HG03159 (cell line): ENCODE measurements around the gene PTPRD.
A peak's percentile ranks its signal among the peaks of the same experiment; 100 is the strongest.

Experiments used
- ATAC-seq: cut with Tn5 transposase; IDR thresholded peaks from one replicate; pipeline ENCODE4 v1.9.1; 2021; ENCODE audit warnings: mild to moderate bottlenecking, moderate library complexity; ENCODE audit not compliant: unreplicated experiment

Gene PTPRD

GRCh38 chr9:10055886-10056395 lies 556.9 kb downstream of the PTPRD start:
- no peak for ATAC-seq

DNA sequence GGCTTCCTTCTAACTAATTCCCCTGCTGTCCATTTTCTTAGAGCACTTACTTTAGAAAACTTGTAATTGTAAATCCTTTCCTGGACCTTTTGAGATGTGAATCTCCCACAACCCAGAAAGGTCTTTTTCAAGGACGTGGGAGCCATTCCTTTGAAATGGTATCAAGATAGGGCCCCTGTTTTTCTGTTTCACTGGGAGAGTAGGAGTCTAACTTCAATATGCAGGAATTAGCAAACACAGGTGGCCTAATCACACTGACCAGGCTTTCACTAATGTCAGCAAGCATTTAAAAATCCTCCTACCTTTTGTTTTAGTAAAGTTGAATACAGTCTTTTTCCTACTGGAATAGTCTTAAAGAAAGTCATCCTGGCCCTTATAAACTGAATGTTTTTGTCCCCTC lies 558.3 kb downstream of the PTPRD start:
- no peak for ATAC-seq

- ATAC-seq: no peak
These were observed 559.9 kb downstream of the PTPRD start for GRCh38 chr9:10052916-10053315.

GRCh38 chr9:10052181-10052580 lies 560.6 kb downstream of the PTPRD start:
- no peak for ATAC-seq

DNA sequence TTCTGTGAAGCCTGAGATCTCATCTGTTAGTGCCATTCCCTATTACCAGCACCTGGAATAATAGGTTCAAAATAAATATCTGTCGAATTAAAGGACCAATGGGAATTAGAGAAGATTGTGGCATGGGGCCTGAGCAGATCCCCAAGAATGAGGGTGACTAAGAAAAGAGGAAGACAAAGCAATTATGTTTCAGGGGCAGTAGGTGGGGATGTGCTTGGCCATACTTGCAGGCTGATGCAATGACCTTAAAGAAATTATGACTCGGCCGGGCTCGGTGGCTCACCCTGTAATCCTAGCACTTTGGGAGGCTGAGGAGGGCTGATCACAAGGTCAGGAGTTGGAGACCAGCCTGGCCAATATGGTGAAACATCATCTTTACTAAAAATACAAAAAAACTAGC lies 562.8 kb downstream of the PTPRD start:
- no peak for ATAC-seq

GRCh38 chr9:10048994-10049393 lies 563.8 kb downstream of the PTPRD start:
- ATAC-seq: no peak

DNA sequence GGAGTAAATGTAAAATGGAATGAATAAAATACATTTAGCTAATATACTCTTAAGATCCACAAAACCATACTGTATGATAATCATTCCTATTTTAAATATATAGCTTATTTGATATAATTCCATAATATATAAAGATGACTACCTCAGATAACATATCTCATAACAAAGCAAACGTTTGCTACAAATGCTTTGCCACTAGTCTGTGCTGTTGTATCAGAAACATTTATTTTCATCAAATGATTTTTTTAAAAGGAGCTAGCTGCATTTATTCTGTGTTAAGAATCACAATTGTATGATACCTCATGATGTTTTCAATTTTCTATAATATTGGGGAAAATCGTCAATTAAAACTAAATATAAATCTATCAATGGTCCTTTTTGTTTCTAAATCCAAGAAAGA lies 567.2 kb downstream of the PTPRD start:
- ATAC-seq: no peak

- no peak for ATAC-seq
These were observed 571.0 kb downstream of the PTPRD start for GRCh38 chr9:10041726-10042229.

- ATAC-seq: no peak
These were observed 576.7 kb downstream of the PTPRD start for GRCh38 chr9:10036095-10036494.

- no peak for ATAC-seq
These were observed 580.6 kb downstream of the PTPRD start for GRCh38 chr9:10032166-10032565.

GRCh38 chr9:10026443-10026984 lies 586.3 kb downstream of the PTPRD start:
- ATAC-seq: no peak

DNA sequence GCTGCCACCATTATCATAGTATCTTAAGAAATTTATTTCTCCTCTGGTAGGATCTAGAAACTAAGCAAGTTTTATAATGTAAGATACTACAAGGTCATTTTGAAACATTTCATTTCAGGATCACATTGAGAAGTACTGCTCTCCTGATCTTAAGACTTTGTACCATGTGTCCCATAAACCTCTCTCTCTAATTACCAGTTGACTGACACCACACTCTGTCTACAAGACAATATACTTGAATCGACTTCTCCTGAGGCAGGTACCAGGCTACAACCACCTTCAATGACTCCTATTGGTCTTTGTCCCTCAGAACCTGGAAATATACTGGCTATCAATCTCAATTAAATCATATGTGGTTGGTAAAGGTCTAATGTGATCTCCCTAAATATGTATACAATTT lies 597.0 kb downstream of the PTPRD start:
- ATAC-seq: no peak

DNA sequence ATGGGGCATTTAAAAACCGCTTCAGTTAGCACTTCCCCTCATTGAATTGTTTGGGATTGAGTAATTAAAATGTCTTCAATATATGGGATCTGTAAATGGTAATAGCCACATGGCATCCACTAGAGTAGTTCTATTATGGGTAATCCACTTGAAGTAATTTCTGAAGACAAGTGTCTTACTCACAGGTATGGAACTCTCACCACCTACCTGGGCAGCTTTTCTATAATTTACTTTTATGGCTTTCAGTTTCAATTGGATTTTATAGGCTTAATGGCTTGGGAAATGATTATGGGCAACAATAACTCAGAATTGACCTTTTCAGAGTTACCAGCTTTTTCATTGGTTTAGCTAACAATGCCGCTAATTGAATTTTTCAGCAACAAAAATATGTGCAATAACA lies 597.9 kb downstream of the PTPRD start:
- no peak for ATAC-seq

- ATAC-seq: no peak
These were observed 603.4 kb downstream of the PTPRD start for GRCh38 chr9:10009401-10009800.

DNA sequence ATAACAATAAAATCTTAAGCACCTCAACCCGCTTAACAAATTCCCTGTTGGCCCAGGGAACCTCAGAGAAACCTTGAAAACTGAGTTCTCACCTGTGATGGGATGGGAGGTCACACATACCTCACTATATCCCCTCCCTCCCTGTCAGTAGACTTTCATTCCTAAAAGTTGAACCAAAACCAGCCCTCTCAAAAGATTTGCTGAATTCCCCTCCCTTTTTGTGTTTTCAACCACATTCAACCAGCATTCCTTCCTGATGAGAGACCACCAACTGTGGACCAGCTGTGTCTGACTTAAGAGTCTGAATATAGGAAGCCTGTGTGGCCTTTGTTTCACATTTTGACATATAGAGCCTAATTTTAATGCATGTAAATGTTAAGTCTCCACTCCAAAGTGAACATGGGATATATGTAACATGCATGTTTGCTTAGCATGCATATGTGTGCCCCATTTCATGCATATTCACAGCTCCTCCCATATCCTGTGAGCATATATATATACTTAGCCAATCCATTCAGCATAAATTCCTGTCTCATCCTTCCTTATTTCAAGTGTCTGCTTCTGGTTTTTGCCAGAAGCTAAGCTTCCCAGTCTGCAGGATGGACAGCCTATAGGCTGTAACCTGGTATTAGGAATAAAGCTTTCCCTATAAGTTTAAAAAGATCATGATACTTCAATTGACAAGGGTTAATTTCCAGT lies 604.6 kb downstream of the PTPRD start:
- no peak for ATAC-seq

DNA sequence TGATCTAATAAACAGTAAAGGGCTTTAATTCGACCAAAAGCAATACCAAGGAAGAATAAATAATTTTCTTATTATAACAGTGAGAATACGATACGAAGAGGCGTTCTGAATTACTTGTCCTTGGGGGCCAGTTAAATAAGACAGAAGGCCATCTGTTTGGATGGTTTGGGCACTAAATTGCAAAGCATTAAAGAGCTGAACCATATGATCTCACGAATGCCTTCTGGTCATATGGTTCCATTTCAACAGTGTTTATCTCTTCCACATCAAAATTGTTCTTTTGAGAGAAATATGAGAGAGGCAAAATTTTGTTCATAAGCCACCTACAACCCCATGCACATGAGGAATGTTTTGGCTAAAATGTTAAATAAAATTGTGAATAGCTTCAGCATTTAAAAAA lies 605.4 kb downstream of the PTPRD start:
- ATAC-seq: no peak

DNA sequence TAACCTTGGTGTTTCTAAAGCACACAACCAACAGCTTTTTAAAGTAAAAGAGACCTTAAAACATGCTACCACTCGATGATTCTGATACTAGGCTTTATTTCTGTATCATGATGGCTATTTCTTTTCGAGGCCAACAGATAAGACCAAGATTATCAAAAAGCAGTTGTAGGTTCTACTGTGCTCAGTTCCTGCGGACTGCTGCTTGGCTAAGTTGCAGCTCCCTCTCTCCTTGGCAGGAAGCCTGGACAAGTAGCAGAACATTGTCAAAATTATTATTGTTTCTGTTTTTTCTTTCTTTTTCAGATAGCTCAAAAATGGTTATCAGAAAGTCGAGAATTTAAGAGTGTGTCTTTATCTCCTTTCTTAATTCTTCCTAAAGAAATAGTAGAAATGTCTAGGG lies 607.6 kb downstream of the PTPRD start:
- ATAC-seq: no peak

DNA sequence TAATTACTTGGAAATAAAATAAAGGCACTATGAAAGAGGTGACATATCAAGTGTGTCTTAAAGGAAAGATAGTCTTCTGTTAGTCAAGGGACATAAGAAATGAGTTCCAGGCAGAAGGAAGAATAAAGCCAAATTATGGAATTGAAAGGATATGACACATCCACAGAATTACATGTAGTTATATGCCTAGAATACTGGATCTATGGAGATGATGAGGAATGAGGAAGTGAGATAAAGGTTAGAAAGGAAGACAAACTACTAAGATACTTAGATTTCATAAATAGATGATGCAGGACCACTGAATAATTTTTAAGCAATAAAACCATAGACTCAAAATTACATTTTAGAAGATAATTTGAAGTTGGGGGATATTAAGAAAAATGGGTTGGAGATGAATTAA lies 609.8 kb downstream of the PTPRD start:
- no peak for ATAC-seq

DNA sequence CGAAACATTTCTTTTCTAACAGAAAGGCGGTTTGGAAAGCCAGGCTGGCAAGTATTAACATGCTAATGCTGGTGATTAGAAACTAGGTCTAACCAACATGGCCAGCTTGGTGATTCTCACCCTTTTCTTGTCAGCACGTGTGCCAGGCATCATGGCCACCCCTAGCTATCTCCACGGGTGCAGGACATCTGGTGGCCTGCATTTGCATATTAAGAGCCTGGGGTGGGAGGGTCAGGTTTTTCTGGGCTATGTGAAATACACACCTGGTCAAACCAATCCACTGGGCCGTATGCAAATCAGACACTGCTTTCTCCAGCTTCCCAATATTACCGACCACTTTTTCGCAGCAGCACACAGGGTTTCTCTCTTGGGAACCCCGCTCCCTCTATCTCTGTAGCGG lies 612.1 kb downstream of the PTPRD start:
- ATAC-seq: no peak

DNA sequence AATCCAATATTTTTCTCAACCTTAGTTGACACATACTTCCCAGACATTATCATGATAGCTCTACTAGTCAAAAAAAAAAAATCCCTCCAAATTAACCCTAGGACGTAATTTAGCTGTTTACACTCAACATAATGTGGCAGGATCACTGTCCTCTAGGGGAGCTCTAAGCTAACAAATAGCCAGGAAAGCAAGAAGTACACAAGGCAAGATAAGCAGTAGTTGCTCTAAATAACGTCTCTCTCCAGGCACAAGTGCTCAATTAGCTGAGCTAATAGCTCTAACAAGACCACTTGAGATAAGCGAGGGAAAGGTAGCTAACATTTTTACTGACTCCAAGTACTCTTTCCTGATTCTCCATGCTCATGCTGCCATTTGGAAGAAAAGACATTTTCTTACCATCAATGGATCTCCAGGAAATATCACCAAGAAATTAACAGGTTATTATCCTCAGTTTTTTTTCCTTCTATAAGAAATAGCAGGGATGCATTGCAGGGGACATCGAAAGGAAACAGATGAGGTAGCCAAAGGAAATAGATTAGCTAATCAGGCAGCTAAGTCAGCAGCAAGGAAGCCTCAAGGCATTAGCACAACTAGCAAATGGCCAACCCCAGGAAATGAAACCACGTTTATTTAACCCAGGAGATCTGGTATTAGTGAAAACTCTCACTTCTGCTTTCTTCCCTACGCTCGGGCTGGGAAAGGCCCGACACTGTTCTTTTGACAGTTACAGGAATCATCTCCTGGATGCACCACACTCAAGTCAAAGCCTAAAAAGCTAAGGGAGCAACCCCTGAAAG lies 614.1 kb downstream of the PTPRD start:
- ATAC-seq: peak; percentile 53

DNA sequence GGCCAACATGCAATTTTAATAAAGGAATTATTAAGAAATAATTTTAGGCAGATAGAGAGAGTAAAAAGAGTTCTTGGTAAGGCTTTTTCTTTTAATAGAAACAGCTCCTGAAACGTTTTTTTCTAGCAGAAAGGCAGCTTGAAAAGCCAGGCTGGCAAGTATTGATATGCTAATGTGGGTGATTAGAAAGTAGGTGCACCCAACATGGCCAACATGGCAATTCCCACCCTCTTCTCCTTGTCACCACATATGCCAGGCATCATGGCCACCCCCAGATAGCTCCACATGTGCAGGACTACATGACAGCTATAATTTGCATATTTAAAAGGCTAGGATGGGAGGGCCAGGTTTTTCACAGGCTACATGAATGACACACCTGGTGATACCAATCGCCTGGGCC lies 615.2 kb downstream of the PTPRD start:
- no peak for ATAC-seq

- no peak for ATAC-seq
These were observed 616.5 kb downstream of the PTPRD start for GRCh38 chr9:9996259-9996658.
